IMR-90 (cell line): ENCODE data around the gene FRMD1. TPM values are rescaled to one million over a fixed set of nuclear protein-coding genes. Genes with fewer than 3 reads are reported as not detected.

ENCODE experiments used
- ATAC-seq: fragments of 200-7000 bp; cut with Tn5 transposase; 2 replicates; pipeline ENCODE4 v1.9.1; 2020; ENCODE audit warnings: low read depth, mild to moderate bottlenecking, moderate library complexity
- BruUV-seq: library from RNA; stranded (reverse); fragments of 400-500 nt; replicated peaks from 2 replicates; lab custom pipeline; 2021; lab: Mats Ljungman, UMichigan
- CTCF ChIA-PET: fragments of 300-600 bp; formaldehyde crosslinking; extraction: SDS; loops from one replicate; lab custom pipeline; 2021; ENCODE audit warnings: antibody characterized with exemption; lab: Yijun Ruan, JAX
- POLR2A ChIA-PET: fragments of 300-600 bp; sonication (Branson Sonifier 250); formaldehyde crosslinking; loops from one replicate; lab custom pipeline; 2022; ENCODE audit warnings: antibody characterized with exemption; ENCODE audit not compliant: unreplicated experiment; lab: Charles Lee
- DNase-seq: peaks from one replicate; pipeline ENCODE4 v3.0.0; 2013
- H2AFZ ChIP-seq: replicated peaks from 2 replicates; pipeline ENCODE3; 2013; ENCODE audit warnings: low read length, mild to moderate bottlenecking; ENCODE audit not compliant: poor library complexity
- H2AK5ac ChIP-seq: 2 replicates; pipeline ENCODE4 v1.6.1; 2013; ENCODE audit warnings: low read depth, low read length, inconsistent platforms
- H2AK9ac ChIP-seq: replicated peaks from 2 replicates; pipeline ENCODE3; 2013; ENCODE audit warnings: mild to moderate bottlenecking, low read depth, low read length, moderate library complexity; ENCODE audit not compliant: poor library complexity
- H2BK120ac ChIP-seq: 2 replicates; pipeline ENCODE4 v1.6.1; 2013; ENCODE audit warnings: low read depth, low read length, inconsistent platforms
- H2BK15ac ChIP-seq: 3 replicates; pipeline ENCODE4 v1.6.1; 2013; ENCODE audit warnings: low read depth, low read length, inconsistent platforms
- H2BK20ac ChIP-seq: 2 replicates; pipeline ENCODE4 v1.6.1; 2013; ENCODE audit warnings: low read depth, mild to moderate bottlenecking, inconsistent platforms, low read length, moderate library complexity
- H2BK5ac ChIP-seq: 2 replicates; pipeline ENCODE4 v1.6.1; 2013; ENCODE audit warnings: mild to moderate bottlenecking, low read depth, low read length, inconsistent platforms; ENCODE audit not compliant: poor library complexity, severe bottlenecking
- H3K14ac ChIP-seq: replicated peaks from 2 replicates; pipeline ENCODE4 v1.6.1; 2013; ENCODE audit warnings: low read depth, low read length, inconsistent platforms
- H3K18ac ChIP-seq: 2 replicates; pipeline ENCODE4 v1.6.1; 2013; ENCODE audit warnings: low read depth, low read length, control low read depth
- H3K23ac ChIP-seq: 2 replicates; pipeline ENCODE4 v1.6.1; 2013; ENCODE audit warnings: low read depth, low read length, inconsistent platforms
- H3K27ac ChIP-seq: 2 replicates; pipeline ENCODE4 v1.5.1; 2013; ENCODE audit warnings: mild to moderate bottlenecking, control low read depth, low read length; ENCODE audit not compliant: insufficient read depth
- H3K27me3 ChIP-seq: 2 replicates; pipeline ENCODE4 v1.6.1; 2013; ENCODE audit warnings: low read length; ENCODE audit not compliant: control insufficient read depth, insufficient read depth
- H3K36me3 ChIP-seq: 2 replicates; pipeline ENCODE4 v1.6.1; 2013; ENCODE audit warnings: low read length, mixed read lengths; ENCODE audit not compliant: control insufficient read depth, insufficient read depth
- H3K4ac ChIP-seq: 2 replicates; pipeline ENCODE4 v1.6.1; 2013; ENCODE audit warnings: low read depth, low read length, inconsistent platforms
- H3K4me1 ChIP-seq: 2 replicates; pipeline ENCODE4 v1.6.1; 2013; ENCODE audit warnings: low read length, mixed read lengths; ENCODE audit not compliant: control insufficient read depth, insufficient read depth
- H3K4me2 ChIP-seq: 2 replicates; pipeline ENCODE4 v1.6.1; 2013; ENCODE audit warnings: low read depth, mild to moderate bottlenecking, control low read depth, low read length, moderate library complexity
- H3K4me3 ChIP-seq: 2 replicates; pipeline ENCODE4 v1.5.1; 2013; ENCODE audit warnings: low read depth, mild to moderate bottlenecking, control low read depth, low read length, moderate library complexity; ENCODE audit not compliant: insufficient read depth
- H3K56ac ChIP-seq: 2 replicates; pipeline ENCODE4 v1.6.1; 2013; ENCODE audit warnings: low read length, inconsistent platforms; ENCODE audit not compliant: insufficient read depth; ENCODE audit errors: extremely low read depth
- H3K79me1 ChIP-seq, 2 experiments: 2 replicates each; pipeline ENCODE4 v1.6.1; 2013; ENCODE audit warnings: low read length in 2 of 2, inconsistent platforms in 1 of 2, low read depth in 1 of 2
- H3K9ac ChIP-seq: 2 replicates; pipeline ENCODE4 v1.6.1; 2013; ENCODE audit warnings: low read depth, low read length, control low read depth
- H3K9me1 ChIP-seq: 2 replicates; pipeline ENCODE4 v1.6.1; 2013; ENCODE audit warnings: low read length, inconsistent platforms; ENCODE audit not compliant: insufficient read depth
- H3K9me3 ChIP-seq: 2 replicates; pipeline ENCODE4 v1.6.1; 2013; ENCODE audit warnings: low read length; ENCODE audit not compliant: control insufficient read depth, insufficient read depth
- H4K20me1 ChIP-seq: 2 replicates; pipeline ENCODE4 v1.6.1; 2013; ENCODE audit warnings: low read length, inconsistent platforms; ENCODE audit not compliant: insufficient read depth
- H4K5ac ChIP-seq: 2 replicates; pipeline ENCODE4 v1.6.1; 2013; ENCODE audit warnings: mild to moderate bottlenecking, low read depth, low read length, control low read depth
- H4K8ac ChIP-seq, 2 experiments: 2 replicates each; pipeline ENCODE4 v1.6.1; 2013; ENCODE audit warnings: low read depth in 2 of 2, low read length in 2 of 2, control low read depth in 1 of 2, inconsistent platforms in 1 of 2
- H4K91ac ChIP-seq: 2 replicates; pipeline ENCODE4 v1.6.1; 2013; ENCODE audit warnings: low read depth, low read length, inconsistent platforms; ENCODE audit not compliant: insufficient read depth
- BHLHE40 ChIP-seq: fragments of 150-350 bp; IDR thresholded peaks from 2 replicates; pipeline ENCODE4 v1.6.1; 2016; ENCODE audit warnings: mild to moderate bottlenecking, low read depth, low read length
- CHD1 ChIP-seq: IDR thresholded peaks from 2 replicates; pipeline ENCODE4 v1.6.1; 2012; ENCODE audit warnings: low read depth, low read length, improper control_type of control experiment
- FOS ChIP-seq: fragments of 150-350 bp; IDR thresholded peaks from 2 replicates; pipeline ENCODE4 v1.6.1; 2016; ENCODE audit warnings: low read depth, low read length
- MXI1 ChIP-seq: IDR thresholded peaks from 2 replicates; pipeline ENCODE4 v1.6.1; 2012; ENCODE audit warnings: low read depth, mild to moderate bottlenecking, low read length, moderate library complexity, borderline replicate concordance
- POLR2A ChIP-seq: IDR thresholded peaks from 2 replicates; pipeline ENCODE4 v1.6.1; 2012; ENCODE audit warnings: mild to moderate bottlenecking, low read depth, low read length
- RCOR1 ChIP-seq: IDR thresholded peaks from 2 replicates; pipeline ENCODE4 v1.6.1; 2012; ENCODE audit warnings: mild to moderate bottlenecking, low read length, improper control_type of control experiment; ENCODE audit not compliant: insufficient replicate concordance
- RFX5 ChIP-seq: IDR thresholded peaks from 2 replicates; pipeline ENCODE4 v1.8.0; 2012; ENCODE audit warnings: low read depth, mild to moderate bottlenecking, low read length, moderate library complexity
- USF2 ChIP-seq: fragments of 150-350 bp; IDR thresholded peaks from 2 replicates; pipeline ENCODE4 v1.6.1; 2017; ENCODE audit warnings: mild to moderate bottlenecking, antibody characterized with exemption, low read length, low read depth
- WGBS, 2 experiments: methylation state at CpG; one replicate each; pipeline versions ENCODE4 v1.1.5 to v1.1.7; 2013; ENCODE audit warnings: missing lambda C conversion rate in 2 of 2; ENCODE audit not compliant: insufficient read length in 1 of 2; ENCODE audit errors: extremely low coverage in 2 of 2; 5-methylcytosine and 5-hydroxymethylcytosine counted together
- dilution Hi-C: fragments of 300-500 bp; cut with HindIII; formaldehyde crosslinking; loops from one replicate; pipeline ENCODE4 v1.14.3; 2018; ENCODE audit warnings: low sequenced_read_pairs; ENCODE audit not compliant: unreplicated experiment
- in situ Hi-C: fragments of 300-500 bp; cut with MboI; formaldehyde crosslinking; loops from 3 replicates; pipeline ENCODE4 v1.14.3; 2019; ENCODE audit warnings: low sequenced_read_pairs, inconsistent platforms, mixed read lengths
- intact Hi-C: fragments of 100-400 bp; cut with micrococcal nuclease; formaldehyde crosslinking; loops from 2 replicates; pipeline ENCODE4 v1.10.0; 2022
- polyA plus RNA-seq, 3 experiments: library from polyadenylated mRNA; depleted of rRNA; stranded (reverse); fragments of >200 nt; gene quantifications; 2 replicates each; pipeline ENCODE4 v1.2.3, GENCODE V29; 2012; ENCODE audit warnings: low replicate concordance in 1 of 3
- total RNA-seq: library from RNA; depleted of rRNA; stranded (reverse); fragments of >200 nt; gene quantifications from 2 replicates; pipeline ENCODE4 v1.2.3, GENCODE V29; 2012

FRMD1 gene
- total and polyA plus RNA-seq, 2 of the 4 experiments (the other 2 are of a cell fraction): not detected

GRCh38 chr6:168127384-168127868, 48.4 kb upstream of the FRMD1 start:
- Histone ChIP-seq H2BK5ac (no peak overlapping the region), H2BK120ac (no peak overlapping the region), H3K9me1 (no peaks in the 10 kb centered on the region), H3K4ac (no peak overlapping the region), H3K4me3 (no peak overlapping the region), H2AFZ (no peak overlapping the region), H4K5ac (no peak overlapping the region), H3K27ac (no peak overlapping the region), H3K9ac (no peak overlapping the region), H2BK15ac (no peak overlapping the region), H3K4me2 (no peak overlapping the region), H4K8ac (no peak overlapping the region), H4K20me1 (no peaks in the 10 kb centered on the region), H2AK5ac (no peak overlapping the region), H3K14ac (no peak overlapping the region), H2BK20ac (no peak overlapping the region), H4K91ac (no peak overlapping the region), H3K36me3 (no peaks in the 10 kb centered on the region), H2AK9ac (no peak overlapping the region), H3K9me3 (no peaks in the 10 kb centered on the region), H3K18ac (no peak overlapping the region), H3K27me3 (peaks cover 14% of the 10 kb centered on the region), H3K56ac (no peak overlapping the region), H3K79me1 (no peaks in the 10 kb centered on the region), H3K23ac (no peak overlapping the region), H3K4me1 (peaks cover under 1% of the 10 kb centered on the region; the same call in 1 of the 2 replicates)
- in situ Hi-C loops: no loop called here
- intact Hi-C loops: no loop called here
- ATAC-seq: no peak
- TF ChIP-seq CHD1 (no peak), RFX5 (no peak), MXI1 (no peak), RCOR1 (no peak), USF2 (no peak), POLR2A (no peak), FOS (no peak), BHLHE40 (no peak)
- CTCF ChIA-PET: no interaction called here
- dilution Hi-C loops: no loop called here
- BruUV-seq: no TSS peak
- POLR2A ChIA-PET: no interaction called here
- WGBS, 2 experiments: 80% methylated on average over 1 of the region's 10 CpGs; no CpG with 5 or more reads in 1 of the 2 experiments
- no peak for DNase-seq
